OCI-LY7 (cell line): Measurements from ENCODE around the gene GPAT3. TPM values are rescaled to one million over a fixed set of nuclear protein-coding genes. Genes with fewer than 3 reads are reported as not detected.

ENCODE experiments used
- BruUV-seq: library from RNA; stranded (reverse); fragments of 400-500 nt; replicated peaks from 2 replicates; lab custom pipeline; 2021; lab: Mats Ljungman, UMichigan
- CTCF ChIA-PET: fragments of 300-600 bp; sonication (Branson Sonifier 250); formaldehyde crosslinking; loops from one replicate; lab custom pipeline; 2022; ENCODE audit warnings: antibody characterized with exemption; ENCODE audit not compliant: unreplicated experiment; lab: Charles Lee
- POLR2A ChIA-PET: fragments of 300-600 bp; sonication (Branson Sonifier 250); formaldehyde crosslinking; loops from one replicate; lab custom pipeline; 2022; ENCODE audit warnings: antibody characterized with exemption; lab: Charles Lee
- DNase-seq: peaks from one replicate; pipeline ENCODE4 v3.0.0-alpha.2; 2015; ENCODE audit warnings: low spot score
- H2AFZ ChIP-seq: fragments of 200-600 bp; sonication (generic), shearing (Covaris generic); 2 replicates; pipeline ENCODE4 v1.6.1; 2014; ENCODE audit warnings: mild to moderate bottlenecking, antibody characterized with exemption, low read length, moderate library complexity
- H3K27ac ChIP-seq: fragments of 200-600 bp; sonication (generic); 2 replicates; pipeline ENCODE4 v1.5.1; 2014; ENCODE audit warnings: mixed run types, low read depth, mild to moderate bottlenecking, moderate library complexity, low read length, inconsistent platforms; ENCODE audit not compliant: poor library complexity, severe bottlenecking
- H3K36me3 ChIP-seq: fragments of 200-600 bp; sonication (generic); 2 replicates; pipeline ENCODE4 v1.6.1; 2014; ENCODE audit warnings: mild to moderate bottlenecking, antibody characterized with exemption, low read length, moderate library complexity, mixed read lengths; ENCODE audit not compliant: insufficient read depth
- H3K4me1 ChIP-seq: fragments of 200-600 bp; sonication (generic); 2 replicates; pipeline ENCODE4 v1.5.1; 2014; ENCODE audit warnings: mild to moderate bottlenecking, low read length; ENCODE audit not compliant: insufficient read depth, poor library complexity, severe bottlenecking
- H3K4me2 ChIP-seq: fragments of 200-600 bp; sonication (generic); 2 replicates; pipeline ENCODE4 v1.6.1; 2014; ENCODE audit warnings: mild to moderate bottlenecking, low read length
- H3K4me3 ChIP-seq: fragments of 200-600 bp; sonication (generic); 2 replicates; pipeline ENCODE4 v1.5.1; 2014; ENCODE audit warnings: mild to moderate bottlenecking, low read depth, low read length; ENCODE audit not compliant: poor library complexity, severe bottlenecking
- H3K79me2 ChIP-seq: fragments of 200-600 bp; sonication (generic); 2 replicates; pipeline ENCODE4 v1.6.1; 2016; ENCODE audit warnings: low read depth, mild to moderate bottlenecking, low read length, moderate library complexity, mixed read lengths; ENCODE audit not compliant: insufficient read depth
- H3K9me2 ChIP-seq: fragments of 200-600 bp; sonication (generic); 2 replicates; pipeline ENCODE4 v1.6.1; 2016; ENCODE audit warnings: mild to moderate bottlenecking, low read length, mixed read lengths; ENCODE audit not compliant: insufficient read depth
- H3K9me3 ChIP-seq: fragments of 200-600 bp; sonication (generic); 2 replicates; pipeline ENCODE4 v1.6.1; 2014; ENCODE audit warnings: mild to moderate bottlenecking, mixed run types, low read length, mixed read lengths
- H4K20me1 ChIP-seq: fragments of 200-600 bp; sonication (generic); 2 replicates; pipeline ENCODE4 v1.6.1; 2014; ENCODE audit warnings: mild to moderate bottlenecking, antibody characterized with exemption, low read length, moderate library complexity, mixed read lengths; ENCODE audit not compliant: insufficient read depth
- EZH2phosphoT487 ChIP-seq: fragments of 200-600 bp; sonication (generic); IDR thresholded peaks from 2 replicates; pipeline ENCODE4 v1.6.1; 2018; ENCODE audit warnings: low read depth, borderline replicate concordance, mild to moderate bottlenecking, mixed run types, antibody characterized with exemption, low read length, moderate library complexity, mixed read lengths
- intact Hi-C: fragments of 100-400 bp; cut with micrococcal nuclease; formaldehyde crosslinking; loops from one replicate; pipeline ENCODE4 v1.10.0; 2022; ENCODE audit not compliant: unreplicated experiment
- total RNA-seq, 2 experiments: library from RNA; depleted of rRNA in 1 of 2; stranded (reverse); fragments of >200 nt in 1 of 2; shearing (Covaris generic) in 1 of 2; gene quantifications; 2 replicates each; pipeline ENCODE4 v1.2.3, GENCODE V29; 2014 to 2022
- TF ChIP-seq, protein P1 (sequence below): fragments of 200-600 bp; sonication (generic); conservative IDR thresholded peaks from 2 replicates; pipeline ENCODE4 v1.5.1; 2014; ENCODE audit warnings: mild to moderate bottlenecking, antibody characterized with exemption, low read length, moderate library complexity, mixed read lengths

The GPAT3 gene
- total RNA-seq, 2 experiments from 2014 or later, result 0.41 TPM; not detected in 1

DNA sequence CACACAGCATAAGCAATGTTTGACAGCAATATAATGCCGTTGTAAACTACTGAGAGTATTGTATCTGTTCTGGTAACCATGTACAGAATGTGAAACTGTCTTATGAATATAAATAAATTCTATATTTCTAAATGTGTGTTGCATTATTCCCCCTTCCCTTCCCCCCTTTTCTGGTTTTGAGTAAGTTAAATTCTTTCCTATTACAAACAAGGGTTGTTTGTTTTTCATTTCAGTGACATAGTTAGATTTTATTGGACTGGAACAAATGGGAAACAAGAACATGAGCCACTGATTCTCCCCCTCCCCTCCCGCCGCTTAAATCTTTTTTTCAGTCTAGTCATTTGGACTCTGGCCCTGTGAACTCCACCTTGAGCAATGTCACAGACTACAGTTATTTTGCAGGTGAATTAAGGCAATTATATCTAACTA is 69.8 kb downstream of the GPAT3 start:
- no peaks in the 10 kb centered on the region for H4K20me1 ChIP-seq
- H3K4me2 ChIP-seq, result no peak overlapping the region
- no peaks in the 10 kb centered on the region for H3K9me2 ChIP-seq
- H3K4me3 ChIP-seq, result no peak overlapping the region
- H2AFZ ChIP-seq, result no peak overlapping the region
- DNase-seq, result no peak
- no peaks in the 10 kb centered on the region for H3K9me3 ChIP-seq
- H3K79me2 ChIP-seq, result no peaks in the 10 kb centered on the region
- CTCF ChIA-PET, result no interaction called here
- intact Hi-C loops, result no loop called here
- no TSS peak for BruUV-seq
- H3K4me1 ChIP-seq, result no peaks in the 10 kb centered on the region
- H3K36me3 ChIP-seq, result no peaks in the 10 kb centered on the region
- no peak overlapping the region for H3K27ac ChIP-seq
- TF ChIP-seq EZH2phosphoT487, result no peak
- TF ChIP-seq, protein P1, sequence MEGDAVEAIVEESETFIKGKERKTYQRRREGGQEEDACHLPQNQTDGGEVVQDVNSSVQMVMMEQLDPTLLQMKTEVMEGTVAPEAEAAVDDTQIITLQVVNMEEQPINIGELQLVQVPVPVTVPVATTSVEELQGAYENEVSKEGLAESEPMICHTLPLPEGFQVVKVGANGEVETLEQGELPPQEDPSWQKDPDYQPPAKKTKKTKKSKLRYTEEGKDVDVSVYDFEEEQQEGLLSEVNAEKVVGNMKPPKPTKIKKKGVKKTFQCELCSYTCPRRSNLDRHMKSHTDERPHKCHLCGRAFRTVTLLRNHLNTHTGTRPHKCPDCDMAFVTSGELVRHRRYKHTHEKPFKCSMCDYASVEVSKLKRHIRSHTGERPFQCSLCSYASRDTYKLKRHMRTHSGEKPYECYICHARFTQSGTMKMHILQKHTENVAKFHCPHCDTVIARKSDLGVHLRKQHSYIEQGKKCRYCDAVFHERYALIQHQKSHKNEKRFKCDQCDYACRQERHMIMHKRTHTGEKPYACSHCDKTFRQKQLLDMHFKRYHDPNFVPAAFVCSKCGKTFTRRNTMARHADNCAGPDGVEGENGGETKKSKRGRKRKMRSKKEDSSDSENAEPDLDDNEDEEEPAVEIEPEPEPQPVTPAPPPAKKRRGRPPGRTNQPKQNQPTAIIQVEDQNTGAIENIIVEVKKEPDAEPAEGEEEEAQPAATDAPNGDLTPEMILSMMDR, result no peak
- POLR2A ChIA-PET, result no interaction called here

DNA sequence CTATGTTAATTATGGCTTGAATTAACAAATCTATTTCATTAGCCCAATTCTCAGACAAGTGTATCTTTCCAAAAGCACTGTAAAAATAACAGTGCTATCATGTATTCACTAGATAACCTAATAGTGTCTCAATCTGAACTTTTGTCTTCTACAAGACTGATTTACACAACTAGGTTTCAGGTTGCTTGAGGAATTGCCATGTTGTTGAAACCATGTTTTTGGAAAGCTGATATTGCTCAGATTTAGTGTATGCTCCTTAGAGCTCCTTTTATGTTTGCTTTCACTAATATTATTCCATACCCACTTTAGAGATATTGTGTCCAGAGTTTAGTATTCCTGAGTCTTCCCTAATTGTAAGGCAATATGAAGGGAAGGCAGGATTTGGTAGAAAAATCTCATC is 70.6 kb downstream of the GPAT3 start:
- CTCF ChIA-PET, result no interaction called here
- no peak overlapping the region for H3K27ac ChIP-seq

DNA sequence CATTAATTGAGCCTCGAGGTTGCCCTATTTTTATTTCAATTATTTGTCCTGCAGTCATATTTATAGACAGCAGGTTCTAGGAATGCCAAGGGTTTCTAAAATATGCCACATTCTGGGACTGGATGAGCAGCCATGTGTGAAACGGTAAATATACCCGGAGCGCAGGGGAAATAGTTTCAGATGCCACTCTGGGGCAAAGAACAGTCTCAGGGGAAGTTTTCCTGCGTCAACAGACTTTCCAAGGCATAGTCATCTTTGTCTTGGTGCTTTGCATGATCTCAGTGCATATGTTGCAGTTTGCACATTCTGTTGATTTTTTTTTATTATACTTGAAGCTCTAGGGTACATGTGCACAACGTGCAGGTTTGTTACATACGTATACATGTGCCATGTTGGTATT is 71.0 kb downstream of the GPAT3 start:
- intact Hi-C loops, result no loop called here
- BruUV-seq, result no TSS peak

More for the DNA sequence above, 70.6 kb downstream of the GPAT3 start:
- Histone ChIP-seq H4K20me1 (no peaks in the 10 kb centered on the region), H3K4me3 (no peak overlapping the region), H3K36me3 (no peaks in the 10 kb centered on the region), H3K4me2 (no peak overlapping the region), H3K9me3 (no peaks in the 10 kb centered on the region), H3K9me2 (no peaks in the 10 kb centered on the region), H2AFZ (no peak overlapping the region), H3K4me1 (no peaks in the 10 kb centered on the region), H3K79me2 (no peaks in the 10 kb centered on the region)
- POLR2A ChIA-PET, result no interaction called here
- DNase-seq, result no peak
- BruUV-seq, result no TSS peak
- TF ChIP-seq, protein P1, result no peak
- no peak for TF ChIP-seq EZH2phosphoT487
- intact Hi-C loops, result no loop called here

More for the DNA sequence above, 71.0 kb downstream of the GPAT3 start:
- Histone ChIP-seq H3K9me3 (no peaks in the 10 kb centered on the region), H3K27ac (no peak overlapping the region), H3K4me1 (no peaks in the 10 kb centered on the region), H3K4me3 (no peak overlapping the region), H3K79me2 (no peaks in the 10 kb centered on the region), H3K36me3 (no peaks in the 10 kb centered on the region), H2AFZ (no peak overlapping the region), H3K4me2 (no peak overlapping the region), H4K20me1 (no peaks in the 10 kb centered on the region), H3K9me2 (no peaks in the 10 kb centered on the region)
- DNase-seq, result no peak
- ChIA-PET CTCF (no interaction called here), POLR2A (interaction anchor here (2.1 kb wide), 1 partner anchor 9 kb away, joined by 11 read pairs; no protein-coding TSS in a partner anchor)
- TF ChIP-seq EZH2phosphoT487, result no peak
- TF ChIP-seq, protein P1, result no peak
